SK-N-SH (cell line): Measurements from ENCODE around the gene SLC25A18. TPM values are rescaled to one million over a fixed set of nuclear protein-coding genes. Genes with fewer than 3 reads are reported as not detected.

Experiments used
- CTCF ChIA-PET: fragments of 300-600, 350-600 bp; formaldehyde crosslinking; extraction: SDS; loops from one replicate; lab custom pipeline; 2021; lab: Yijun Ruan, JAX
- POLR2A ChIA-PET: fragments of 350-600 bp; sonication (Branson Sonifier 250); formaldehyde crosslinking; extraction: SDS; loops from one replicate; lab custom pipeline; 2020; ENCODE audit warnings: antibody characterized with exemption, inconsistent platforms; lab: Yijun Ruan, JAX
- DNase-seq: peaks from one replicate; pipeline ENCODE4 v3.0.0; 2012
- H2AFZ ChIP-seq: fragments of 200-600 bp; sonication (generic); 2 replicates; pipeline ENCODE4 v1.8.1; 2016; ENCODE audit warnings: antibody characterized with exemption, mild to moderate bottlenecking, low read depth
- H3F3A ChIP-seq: fragments of 200-600 bp; sonication (generic); replicated peaks from 2 replicates; pipeline ENCODE3; 2016; ENCODE audit warnings: antibody characterized with exemption, mild to moderate bottlenecking; ENCODE audit not compliant: insufficient read depth
- H3K27ac ChIP-seq, 2 experiments: fragments of 200-500 bp in 1 of 2; fragments of 200-600 bp in 1 of 2; sonication (Bioruptor generic) in 1 of 2; sonication (generic), shearing (Covaris generic) in 1 of 2; 2 replicates each; pipeline versions ENCODE4 v1.5.1 to v1.6.1; 2014 to 2016; ENCODE audit warnings: low read depth in 2 of 2, inconsistent platforms in 1 of 2, low read length in 1 of 2, mild to moderate bottlenecking in 1 of 2, mixed read lengths in 1 of 2
- H3K27me3 ChIP-seq: fragments of 200-600 bp; sonication (generic), shearing (Covaris generic); 2 replicates; pipeline ENCODE4 v1.6.1; 2016; ENCODE audit warnings: mixed run types; ENCODE audit not compliant: insufficient read depth
- H3K36me3 ChIP-seq, 2 experiments: fragments of 200-500 bp in 1 of 2; fragments of 200-600 bp in 1 of 2; sonication (Bioruptor generic) in 1 of 2; sonication (generic) in 1 of 2; replicated peaks in 1 of 2; 2 replicates each; pipeline versions ENCODE3 to v1.5.1; 2014 to 2016; ENCODE audit warnings: low read length in 1 of 2, mild to moderate bottlenecking in 1 of 2; ENCODE audit not compliant: insufficient read depth in 2 of 2, control insufficient read depth in 1 of 2
- H3K4me1 ChIP-seq, 2 experiments: fragments of 200-500 bp in 1 of 2; fragments of 200-600 bp in 1 of 2; sonication (Bioruptor generic) in 1 of 2; sonication (generic), shearing (Covaris generic) in 1 of 2; 2 replicates each; pipeline versions ENCODE4 v1.5.1 to v1.6.1; 2014 to 2016; ENCODE audit warnings: low read depth in 1 of 2, low read length in 1 of 2, mixed run types in 1 of 2; ENCODE audit not compliant: insufficient read depth in 2 of 2, control insufficient read depth in 1 of 2
- H3K4me2 ChIP-seq: fragments of 200-600 bp; sonication (generic), shearing (Covaris generic); 2 replicates; pipeline ENCODE4 v1.6.1; 2017; ENCODE audit warnings: mixed run types
- H3K4me3 ChIP-seq, 2 experiments: fragments of 200-500 bp in 1 of 2; fragments of 200-600 bp in 1 of 2; sonication (Bioruptor generic) in 1 of 2; sonication (generic), shearing (Covaris generic) in 1 of 2; 2 replicates each; pipeline versions ENCODE4 v1.5.1 to v1.8.1; 2014 to 2016; ENCODE audit warnings: low read depth in 2 of 2, inconsistent platforms in 1 of 2, low read length in 1 of 2, mild to moderate bottlenecking in 1 of 2, mixed read lengths in 1 of 2, moderate library complexity in 1 of 2
- H3K79me2 ChIP-seq: fragments of 200-600 bp; sonication (generic); 2 replicates; pipeline ENCODE4 v1.8.1; 2017; ENCODE audit warnings: mild to moderate bottlenecking; ENCODE audit not compliant: insufficient read depth
- H3K9ac ChIP-seq: fragments of 200-600 bp; sonication (generic); 2 replicates; pipeline ENCODE4 v1.6.1; 2017; ENCODE audit warnings: mixed run types
- H3K9me2 ChIP-seq: fragments of 200-600 bp; sonication (generic); 2 replicates; pipeline ENCODE4 v1.6.1; 2017; ENCODE audit warnings: mixed run types
- H3K9me3 ChIP-seq: fragments of 200-600 bp; sonication (generic); 2 replicates; pipeline ENCODE4 v1.6.1; 2017; ENCODE audit warnings: mixed run types, mild to moderate bottlenecking, moderate library complexity
- H4K20me1 ChIP-seq: fragments of 200-600 bp; sonication (generic); 2 replicates; pipeline ENCODE4 v1.6.1; 2017; ENCODE audit warnings: mild to moderate bottlenecking, mixed run types; ENCODE audit not compliant: insufficient read depth
- FOSL2 ChIP-seq: IDR thresholded peaks from 2 replicates; pipeline ENCODE4 v1.4.0; 2012; ENCODE audit warnings: low read depth, mild to moderate bottlenecking, moderate library complexity, borderline replicate concordance
- FOXJ3 ChIP-seq: sonication (generic); formaldehyde crosslinking; IDR thresholded peaks from 2 replicates; pipeline ENCODE4 v1.5.1; 2020; ENCODE audit warnings: mild to moderate bottlenecking, missing genetic modification reagents
- FOXM1 ChIP-seq: IDR thresholded peaks from 2 replicates; pipeline ENCODE4 v1.4.0; 2012; ENCODE audit warnings: low read depth, mild to moderate bottlenecking
- GABPA ChIP-seq: IDR thresholded peaks from 2 replicates; pipeline ENCODE4 v1.4.0; 2012; ENCODE audit warnings: low read depth, mild to moderate bottlenecking
- GATA2 ChIP-seq: sonication (generic); formaldehyde crosslinking; IDR thresholded peaks from 2 replicates; pipeline ENCODE4 v1.5.0; 2020; ENCODE audit warnings: mild to moderate bottlenecking, missing genetic modification reagents
- JUND ChIP-seq: IDR thresholded peaks from 2 replicates; pipeline ENCODE4 v1.4.0; 2012
- MEF2A ChIP-seq: IDR thresholded peaks from 2 replicates; pipeline ENCODE4 v1.4.0; 2012; ENCODE audit warnings: low read depth, borderline replicate concordance
- NRF1 ChIP-seq: IDR thresholded peaks from 2 replicates; pipeline ENCODE4 v1.6.1; 2012; ENCODE audit warnings: low read depth, mild to moderate bottlenecking, low read length
- RCOR1 ChIP-seq: fragments of 150-350 bp; IDR thresholded peaks from 2 replicates; pipeline ENCODE4 v1.6.1; 2017; ENCODE audit warnings: antibody characterized with exemption, low read length
- SIN3A ChIP-seq: IDR thresholded peaks from 2 replicates; pipeline ENCODE4 v1.6.1; 2012; ENCODE audit warnings: low read depth, mild to moderate bottlenecking, low read length, moderate library complexity, borderline replicate concordance
- YY1 ChIP-seq: IDR thresholded peaks from 2 replicates; pipeline ENCODE4 v1.4.0; 2012; ENCODE audit warnings: low read depth, mild to moderate bottlenecking
- WGBS: methylation state at CpG from one replicate; pipeline ENCODE4 v1.1.6; 2017; ENCODE audit warnings: low lambda C conversion rate; 5-methylcytosine and 5-hydroxymethylcytosine counted together
- polyA plus RNA-seq, 3 experiments: library from polyadenylated mRNA; depleted of rRNA; stranded (reverse); fragments of >200 nt; gene quantifications; 2 replicates each; pipeline ENCODE4 v1.2.3, GENCODE V29; 2012
- TF ChIP-seq, protein P1 (sequence below): fragments of 150-350 bp; IDR thresholded peaks from 2 replicates; pipeline ENCODE4 v1.6.1; 2017; ENCODE audit warnings: antibody characterized with exemption, low read length, low read depth, borderline replicate concordance
- TF ChIP-seq, protein P2 (sequence below): fragments of 200-600 bp; sonication (generic); IDR thresholded peaks from 2 replicates; pipeline ENCODE4 v1.6.1; 2017; ENCODE audit warnings: antibody characterized with exemption, mild to moderate bottlenecking, moderate library complexity
- TF ChIP-seq, protein P3 (sequence below): IDR thresholded peaks from 2 replicates; pipeline ENCODE4 v1.4.0; 2012; ENCODE audit warnings: low read depth
- TF ChIP-seq, protein P4 (sequence below): IDR thresholded peaks from 2 replicates; pipeline ENCODE4 v1.6.1; 2012; ENCODE audit warnings: mild to moderate bottlenecking, low read depth, low read length, moderate library complexity

The SLC25A18 gene
- polyA plus RNA-seq, 1 of the 3 experiments (the other 2 are of a cell fraction): 0.02 TPM

DNA sequence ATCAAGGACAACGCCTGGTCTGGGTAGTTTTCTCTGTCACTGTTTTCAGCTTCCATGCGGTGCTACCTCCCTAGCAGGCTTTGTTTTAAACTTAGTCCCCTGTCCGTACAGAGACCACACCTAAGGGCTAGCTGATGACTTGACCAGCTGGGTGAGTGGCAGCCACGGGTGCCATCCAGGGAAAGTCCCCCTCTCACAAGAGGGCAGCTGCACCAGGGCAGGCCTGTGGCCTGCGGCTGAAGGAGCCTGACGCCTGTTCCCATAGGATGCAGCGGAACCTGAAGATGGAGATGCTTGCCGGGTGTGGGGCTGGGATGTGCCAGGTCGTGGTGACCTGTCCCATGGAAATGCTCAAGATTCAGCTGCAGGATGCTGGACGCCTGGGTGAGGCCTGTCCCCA, 19.9 kb downstream of the SLC25A18 start (continued):
- TF ChIP-seq, protein P1, sequence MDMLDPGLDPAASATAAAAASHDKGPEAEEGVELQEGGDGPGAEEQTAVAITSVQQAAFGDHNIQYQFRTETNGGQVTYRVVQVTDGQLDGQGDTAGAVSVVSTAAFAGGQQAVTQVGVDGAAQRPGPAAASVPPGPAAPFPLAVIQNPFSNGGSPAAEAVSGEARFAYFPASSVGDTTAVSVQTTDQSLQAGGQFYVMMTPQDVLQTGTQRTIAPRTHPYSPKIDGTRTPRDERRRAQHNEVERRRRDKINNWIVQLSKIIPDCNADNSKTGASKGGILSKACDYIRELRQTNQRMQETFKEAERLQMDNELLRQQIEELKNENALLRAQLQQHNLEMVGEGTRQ: no peak
- TF ChIP-seq, protein P2, sequence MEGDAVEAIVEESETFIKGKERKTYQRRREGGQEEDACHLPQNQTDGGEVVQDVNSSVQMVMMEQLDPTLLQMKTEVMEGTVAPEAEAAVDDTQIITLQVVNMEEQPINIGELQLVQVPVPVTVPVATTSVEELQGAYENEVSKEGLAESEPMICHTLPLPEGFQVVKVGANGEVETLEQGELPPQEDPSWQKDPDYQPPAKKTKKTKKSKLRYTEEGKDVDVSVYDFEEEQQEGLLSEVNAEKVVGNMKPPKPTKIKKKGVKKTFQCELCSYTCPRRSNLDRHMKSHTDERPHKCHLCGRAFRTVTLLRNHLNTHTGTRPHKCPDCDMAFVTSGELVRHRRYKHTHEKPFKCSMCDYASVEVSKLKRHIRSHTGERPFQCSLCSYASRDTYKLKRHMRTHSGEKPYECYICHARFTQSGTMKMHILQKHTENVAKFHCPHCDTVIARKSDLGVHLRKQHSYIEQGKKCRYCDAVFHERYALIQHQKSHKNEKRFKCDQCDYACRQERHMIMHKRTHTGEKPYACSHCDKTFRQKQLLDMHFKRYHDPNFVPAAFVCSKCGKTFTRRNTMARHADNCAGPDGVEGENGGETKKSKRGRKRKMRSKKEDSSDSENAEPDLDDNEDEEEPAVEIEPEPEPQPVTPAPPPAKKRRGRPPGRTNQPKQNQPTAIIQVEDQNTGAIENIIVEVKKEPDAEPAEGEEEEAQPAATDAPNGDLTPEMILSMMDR: no peak
- no peak for TF ChIP-seq JUND
- no peak for TF ChIP-seq GATA2 (CRISPR knock-in tag)

DNA sequence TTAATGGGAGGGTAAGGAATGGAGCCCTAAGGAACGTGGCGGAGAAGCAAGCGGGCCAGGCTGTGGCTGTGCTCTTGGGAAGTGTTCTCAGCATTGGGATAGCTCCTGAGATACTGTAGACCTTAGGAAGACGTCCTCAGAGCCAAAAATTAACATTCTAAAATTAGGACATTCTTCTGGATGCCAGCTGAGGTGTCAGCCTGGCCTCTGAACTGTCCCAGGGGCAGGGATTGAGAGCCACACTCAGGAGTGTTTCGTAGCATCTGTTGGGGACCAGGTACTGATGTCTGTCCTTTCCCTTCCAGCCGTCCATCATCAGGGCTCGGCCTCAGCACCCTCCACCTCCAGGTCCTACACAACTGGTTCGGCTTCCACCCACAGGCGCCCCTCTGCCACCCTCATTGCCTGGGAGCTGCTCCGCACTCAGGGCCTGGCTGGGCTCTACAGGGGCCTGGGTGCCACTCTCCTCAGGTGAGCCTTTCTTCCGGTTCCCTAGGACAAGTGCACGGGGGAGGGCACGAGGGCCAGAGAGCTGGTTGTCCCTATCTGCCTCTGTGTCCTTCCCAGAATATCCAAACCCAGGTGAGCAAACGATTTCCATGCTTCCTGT, 23.6 kb downstream of the SLC25A18 start:
- CTCF ChIA-PET: interaction anchor here (1.3 to 2.7 kb wide), 3 partner anchors 20 to 155 kb away, joined by 3 to 8 read pairs (median 7); no protein-coding TSS in a partner anchor
- H3K36me3 ChIP-seq: peaks cover 0 to 20% of the 10 kb centered on the region in 2 experiments

More for the DNA sequence above, 23.6 kb downstream of the SLC25A18 start:
- Histone ChIP-seq H4K20me1 (no peaks in the 10 kb centered on the region), H3K4me3 (no peak overlapping the region), H3K4me2 (no peak overlapping the region), H3K9me3 (no peaks in the 10 kb centered on the region), H3K79me2 (no peaks in the 10 kb centered on the region)
- no peak for DNase-seq
- 85% methylated on average over 14 of the region's 14 CpGs for WGBS
- TF ChIP-seq FOXM1 (no peak), FOSL2 (no peak), NRF1 (no peak), FOXJ3 (CRISPR knock-in tag) (no peak), YY1 (no peak), GABPA (no peak), JUND (no peak), RCOR1 (no peak), MEF2A (no peak), SIN3A (no peak)
- TF ChIP-seq, protein P3, sequence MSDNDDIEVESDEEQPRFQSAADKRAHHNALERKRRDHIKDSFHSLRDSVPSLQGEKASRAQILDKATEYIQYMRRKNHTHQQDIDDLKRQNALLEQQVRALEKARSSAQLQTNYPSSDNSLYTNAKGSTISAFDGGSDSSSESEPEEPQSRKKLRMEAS: no peak
- TF ChIP-seq, protein P4, sequence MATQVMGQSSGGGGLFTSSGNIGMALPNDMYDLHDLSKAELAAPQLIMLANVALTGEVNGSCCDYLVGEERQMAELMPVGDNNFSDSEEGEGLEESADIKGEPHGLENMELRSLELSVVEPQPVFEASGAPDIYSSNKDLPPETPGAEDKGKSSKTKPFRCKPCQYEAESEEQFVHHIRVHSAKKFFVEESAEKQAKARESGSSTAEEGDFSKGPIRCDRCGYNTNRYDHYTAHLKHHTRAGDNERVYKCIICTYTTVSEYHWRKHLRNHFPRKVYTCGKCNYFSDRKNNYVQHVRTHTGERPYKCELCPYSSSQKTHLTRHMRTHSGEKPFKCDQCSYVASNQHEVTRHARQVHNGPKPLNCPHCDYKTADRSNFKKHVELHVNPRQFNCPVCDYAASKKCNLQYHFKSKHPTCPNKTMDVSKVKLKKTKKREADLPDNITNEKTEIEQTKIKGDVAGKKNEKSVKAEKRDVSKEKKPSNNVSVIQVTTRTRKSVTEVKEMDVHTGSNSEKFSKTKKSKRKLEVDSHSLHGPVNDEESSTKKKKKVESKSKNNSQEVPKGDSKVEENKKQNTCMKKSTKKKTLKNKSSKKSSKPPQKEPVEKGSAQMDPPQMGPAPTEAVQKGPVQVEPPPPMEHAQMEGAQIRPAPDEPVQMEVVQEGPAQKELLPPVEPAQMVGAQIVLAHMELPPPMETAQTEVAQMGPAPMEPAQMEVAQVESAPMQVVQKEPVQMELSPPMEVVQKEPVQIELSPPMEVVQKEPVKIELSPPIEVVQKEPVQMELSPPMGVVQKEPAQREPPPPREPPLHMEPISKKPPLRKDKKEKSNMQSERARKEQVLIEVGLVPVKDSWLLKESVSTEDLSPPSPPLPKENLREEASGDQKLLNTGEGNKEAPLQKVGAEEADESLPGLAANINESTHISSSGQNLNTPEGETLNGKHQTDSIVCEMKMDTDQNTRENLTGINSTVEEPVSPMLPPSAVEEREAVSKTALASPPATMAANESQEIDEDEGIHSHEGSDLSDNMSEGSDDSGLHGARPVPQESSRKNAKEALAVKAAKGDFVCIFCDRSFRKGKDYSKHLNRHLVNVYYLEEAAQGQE: no peak
- TF ChIP-seq, all 33 proteins: peak for 0
- Histone ChIP-seq H3F3A (no peaks in the 10 kb centered on the region), H2AFZ (no peak overlapping the region), H3K4me1 (no peaks in the 10 kb centered on the region), H3K27me3 (no peaks in the 10 kb centered on the region), H3K27ac (no peak overlapping the region), H3K9ac (no peak overlapping the region), H3K9me2 (no peaks in the 10 kb centered on the region)
- POLR2A ChIA-PET: interaction anchor here (0.7 kb wide), 1 partner anchor 248 kb away, joined by 3 read pairs; no protein-coding TSS in a partner anchor
